ENCODE measurements around the gene CEP162.

- TF ChIP-seq CTCF (conservative IDR thresholded peaks at IDR 0.05; ENCODE audit: low read depth in 2 of 2) (no peak), POLR2AphosphoS5 (IDR thresholded peaks at IDR 0.05; ENCODE audit: low read depth) (no peak), EZH2phosphoT487 (IDR thresholded peaks at IDR 0.05; ENCODE audit: unreplicated experiment) (no peak), ZNF331 (CRISPR knock-in tag; IDR thresholded peaks at IDR 0.05; ENCODE audit: low read depth) (no peak), EZH2 (IDR thresholded peaks at IDR 0.05; ENCODE audit: low read depth, unreplicated experiment) (no peak), CREB1 (CRISPR knock-in tag; IDR thresholded peaks at IDR 0.05; ENCODE audit: low read depth) (no peak), JUNB (IDR thresholded peaks at IDR 0.05; ENCODE audit: unreplicated experiment) (no peak), REST (IDR thresholded peaks at IDR 0.05; ENCODE audit: unreplicated experiment) (no peak)
Measured at GRCh38 chr6:84258866-84259265, 31.4 kb upstream of the CEP162 start.
